Upper lobe of left lung (tissue), 6 donors: Measurements from ENCODE around the gene POLQ. TPM values are rescaled to one million over a fixed set of nuclear protein-coding genes. Genes with fewer than 3 reads are reported as not detected.

Source experiments
- ATAC-seq, 2 donors: fragments of 200-7000 bp; cut with Tn5 transposase; one replicate each; pipeline ENCODE4 v1.9.1; 2022; ENCODE audit warnings: mild to moderate bottlenecking in 2 of 2, moderate library complexity in 2 of 2; ENCODE audit not compliant: low FRiP score in 2 of 2
- DNase-seq, 2 donors: peaks; one replicate each; pipeline ENCODE4 v3.0.0-alpha.2; 2019 to 2020
- H3K27ac ChIP-seq, 4 donors: fragments of 200-600 bp; sonication (generic); one replicate each; pipeline ENCODE4 v1.5.1; 2016 to 2019
- H3K27me3 ChIP-seq, 4 donors: fragments of 200-600 bp; sonication (generic); one replicate each; pipeline ENCODE4 v1.5.1; 2017 to 2019
- H3K36me3 ChIP-seq, 4 donors: fragments of 200-600 bp; sonication (generic); one replicate each; pipeline ENCODE4 v1.5.1; 2016 to 2019
- H3K4me1 ChIP-seq, 4 donors: fragments of 200-600 bp; sonication (generic); one replicate each; pipeline ENCODE4 v1.5.1; 2018 to 2019
- H3K4me3 ChIP-seq, 4 donors: fragments of 200-600 bp; sonication (generic); one replicate each; pipeline ENCODE4 v1.5.1; 2017 to 2019; ENCODE audit warnings: mild to moderate bottlenecking in 2 of 4, moderate library complexity in 1 of 4
- H3K9me3 ChIP-seq, 4 donors: fragments of 200-600 bp; sonication (generic); one replicate each; pipeline ENCODE4 v1.5.1; 2018 to 2019
- EP300 ChIP-seq, 4 donors: sonication (generic); formaldehyde crosslinking; IDR thresholded peaks; one replicate each; pipeline ENCODE4 v1.5.1; 2017; ENCODE audit warnings: antibody characterized with exemption in 4 of 4, control low read depth in 2 of 4
- POLR2A ChIP-seq, 4 donors: fragments of 450-650 bp; IDR thresholded peaks; one replicate each; pipeline ENCODE4 v1.5.1; 2016 to 2017; ENCODE audit warnings: antibody characterized with exemption in 4 of 4, mild to moderate bottlenecking in 2 of 4
- POLR2AphosphoS5 ChIP-seq, 2 donors: sonication (generic); formaldehyde crosslinking; IDR thresholded peaks; one replicate each; pipeline ENCODE4 v1.5.1; 2017; ENCODE audit warnings: antibody characterized with exemption in 2 of 2
- whole genome bisulfite sequencing, 2 donors: methylation state at CpG; one replicate each; pipeline ENCODE4 v1.1.5; 2017 to 2018; 5-methylcytosine and 5-hydroxymethylcytosine counted together
- total RNA-seq, 6 donors: library from RNA; depleted of rRNA in 4 of 6; stranded (reverse); fragments of >200 nt in 4 of 6; gene quantifications; one replicate each; pipeline versions ENCODE4 v1.1.0 to v1.2.1, GENCODE V29; 2016 to 2021
- TF ChIP-seq, protein P1 (sequence below), 6 experiments: fragments of 450-650 bp in 4 of 6; fragments of 200-600 bp in 2 of 6; sonication (generic) in 2 of 6; IDR thresholded peaks; one replicate each; pipeline ENCODE4 v1.5.1; 2016 to 2019; ENCODE audit warnings: antibody characterized with exemption in 6 of 6
- donor health status: DM: no; HTN: no; CAD: no; lungs with moderate emphysema.
- donor health status: DM: no; HTN: yes; CAD: no; lungs with severe emphysema.

Gene POLQ
- total RNA-seq, 6 donors from 2014 or later, result under 0.01 to 1.2 (median 0.46) TPM

DNA sequence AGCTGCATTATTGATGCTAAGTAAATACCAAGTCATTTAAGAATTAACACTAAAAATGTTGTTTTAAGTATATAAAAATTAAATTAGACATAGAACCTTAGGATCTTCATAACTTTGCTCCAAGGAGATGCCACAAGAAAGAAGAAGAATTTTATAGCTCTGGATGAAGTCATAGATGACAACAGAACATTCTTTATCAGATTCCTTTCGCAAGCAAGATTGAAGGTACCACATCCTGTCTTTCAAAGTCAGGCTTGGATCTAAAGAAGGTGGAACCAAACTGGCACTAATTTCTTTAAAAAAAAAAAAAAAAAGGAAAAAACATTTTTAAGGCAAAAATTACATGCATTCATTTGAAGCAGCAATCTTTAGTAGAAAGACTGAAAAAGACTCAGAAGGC is 62.5 kb downstream of the POLQ start:
- H3K36me3 ChIP-seq, result no peaks in the 10 kb centered on the region
- H3K4me3 ChIP-seq, result no peak overlapping the region
- no peaks in the 10 kb centered on the region for H3K27me3 ChIP-seq
- DNase-seq, result no peak
- 94 to 100% methylated on average over 1 of the region's 1 CpG for WGBS, 2 donors
- H3K4me1 ChIP-seq, result no peaks in the 10 kb centered on the region
- TF ChIP-seq POLR2AphosphoS5 (IDR thresholded peaks at IDR 0.05), result no peak
- no peaks in the 10 kb centered on the region for H3K9me3 ChIP-seq
- H3K27ac ChIP-seq, result no peak overlapping the region
- ATAC-seq, result no peak

DNA sequence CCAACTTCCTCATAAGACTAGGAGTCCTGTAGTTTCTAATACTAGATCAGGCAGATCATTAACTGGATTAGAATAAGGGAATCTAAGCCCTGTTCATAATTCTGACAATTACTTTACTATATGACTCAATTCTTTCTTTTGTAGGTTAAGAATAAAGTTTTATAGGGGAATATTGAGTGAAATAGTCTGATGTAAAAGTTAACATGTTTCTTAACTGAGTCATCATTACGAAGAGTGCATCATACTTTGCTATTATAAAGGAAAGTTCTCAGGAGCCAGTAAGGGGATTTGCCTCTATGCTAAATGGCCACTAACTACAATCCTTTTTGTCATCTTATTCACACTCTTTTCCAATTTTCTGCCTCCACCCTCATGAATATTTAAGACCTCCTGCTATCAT is 63.1 kb downstream of the POLQ start:
- H3K9me3 ChIP-seq, result no peaks in the 10 kb centered on the region
- no peaks in the 10 kb centered on the region for H3K4me1 ChIP-seq
- no peak overlapping the region for H3K27ac ChIP-seq
- no peak overlapping the region for H3K4me3 ChIP-seq
- ATAC-seq, result no peak
- DNase-seq, result no peak
- WGBS, 2 donors, result 89% methylated on average over 1 of the region's 1 CpG
- no peaks in the 10 kb centered on the region for H3K36me3 ChIP-seq
- H3K27me3 ChIP-seq, result no peaks in the 10 kb centered on the region
- TF ChIP-seq EP300 (IDR thresholded peaks at IDR 0.05), result no peak
- TF ChIP-seq POLR2AphosphoS5 (IDR thresholded peaks at IDR 0.05), result no peak
- TF ChIP-seq, protein P1, sequence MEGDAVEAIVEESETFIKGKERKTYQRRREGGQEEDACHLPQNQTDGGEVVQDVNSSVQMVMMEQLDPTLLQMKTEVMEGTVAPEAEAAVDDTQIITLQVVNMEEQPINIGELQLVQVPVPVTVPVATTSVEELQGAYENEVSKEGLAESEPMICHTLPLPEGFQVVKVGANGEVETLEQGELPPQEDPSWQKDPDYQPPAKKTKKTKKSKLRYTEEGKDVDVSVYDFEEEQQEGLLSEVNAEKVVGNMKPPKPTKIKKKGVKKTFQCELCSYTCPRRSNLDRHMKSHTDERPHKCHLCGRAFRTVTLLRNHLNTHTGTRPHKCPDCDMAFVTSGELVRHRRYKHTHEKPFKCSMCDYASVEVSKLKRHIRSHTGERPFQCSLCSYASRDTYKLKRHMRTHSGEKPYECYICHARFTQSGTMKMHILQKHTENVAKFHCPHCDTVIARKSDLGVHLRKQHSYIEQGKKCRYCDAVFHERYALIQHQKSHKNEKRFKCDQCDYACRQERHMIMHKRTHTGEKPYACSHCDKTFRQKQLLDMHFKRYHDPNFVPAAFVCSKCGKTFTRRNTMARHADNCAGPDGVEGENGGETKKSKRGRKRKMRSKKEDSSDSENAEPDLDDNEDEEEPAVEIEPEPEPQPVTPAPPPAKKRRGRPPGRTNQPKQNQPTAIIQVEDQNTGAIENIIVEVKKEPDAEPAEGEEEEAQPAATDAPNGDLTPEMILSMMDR (IDR thresholded peaks at IDR 0.05), result no peak
- no peak for TF ChIP-seq POLR2A (IDR thresholded peaks at IDR 0.05)

DNA sequence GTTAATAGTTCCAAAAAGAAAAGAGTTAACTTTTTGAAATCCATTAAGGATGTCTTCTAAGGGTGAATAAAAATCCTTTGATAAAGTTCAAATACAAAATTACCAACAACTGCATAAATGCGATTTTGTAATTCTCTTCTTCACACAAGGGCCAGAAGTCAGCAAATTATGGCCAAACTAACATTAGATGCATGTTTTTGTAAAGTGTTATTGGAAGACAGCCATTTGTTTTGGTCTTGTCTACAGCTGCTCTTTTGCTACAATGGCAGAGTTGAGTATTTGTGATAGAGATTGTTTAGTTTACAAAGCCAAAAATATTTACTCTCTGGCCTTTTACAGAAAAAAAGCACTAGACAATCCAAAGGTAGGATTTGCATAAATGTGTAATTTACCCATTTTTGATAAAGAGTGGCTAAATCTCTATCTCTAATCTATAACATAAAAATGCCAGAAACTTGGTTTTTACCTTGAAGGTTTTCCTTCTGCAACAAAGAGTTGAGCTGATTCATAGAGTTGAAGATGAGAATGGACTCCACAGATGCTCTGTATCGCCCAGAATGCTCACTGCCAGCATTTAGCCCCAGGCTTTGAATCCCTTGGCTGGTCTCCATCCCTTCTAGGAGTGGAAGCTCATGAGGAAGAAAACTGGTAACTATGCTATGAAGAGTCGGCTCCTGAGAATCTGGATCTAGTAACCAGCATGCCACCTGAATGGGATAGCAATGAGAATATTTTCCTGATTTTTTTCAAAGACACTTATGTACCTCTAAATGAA is 64.5 kb downstream of the POLQ start:
- no peaks in the 10 kb centered on the region for H3K9me3 ChIP-seq
- H3K36me3 ChIP-seq, result no peaks in the 10 kb centered on the region
- no peaks in the 10 kb centered on the region for H3K27me3 ChIP-seq
- TF ChIP-seq EP300 (IDR thresholded peaks at IDR 0.05) (no peak), POLR2AphosphoS5 (IDR thresholded peaks at IDR 0.05) (no peak), POLR2A (IDR thresholded peaks at IDR 0.05) (no peak)
- TF ChIP-seq, protein P1 (IDR thresholded peaks at IDR 0.05), result no peak
- no peaks in the 10 kb centered on the region for H3K4me1 ChIP-seq
- ATAC-seq (no peak), DNase-seq (no peak)
- 73 to 85% methylated on average over 3 of the region's 3 CpGs for WGBS, 2 donors
- H3K27ac ChIP-seq, result no peak overlapping the region
- H3K4me3 ChIP-seq, result no peak overlapping the region

DNA sequence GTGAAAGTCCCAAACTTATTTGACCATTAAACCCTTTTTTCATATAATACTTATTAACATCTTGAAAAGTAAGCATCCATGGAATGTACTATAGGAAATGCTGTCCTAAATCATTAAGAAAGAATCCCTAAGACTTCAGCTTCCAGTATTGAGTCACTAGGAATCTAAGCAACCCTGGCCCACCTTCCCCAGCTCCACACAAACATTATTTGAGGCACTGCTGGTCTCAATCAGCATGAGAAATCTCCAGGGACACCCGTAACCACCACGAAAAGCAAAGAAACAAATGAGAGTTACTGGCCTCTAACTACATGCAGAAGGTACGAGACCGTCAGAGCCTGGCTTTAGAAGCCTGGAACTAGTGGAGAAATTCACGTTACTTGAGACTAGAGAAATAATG is 68.2 kb downstream of the POLQ start:
- no peak for TF ChIP-seq POLR2AphosphoS5 (IDR thresholded peaks at IDR 0.05)
- TF ChIP-seq EP300 (IDR thresholded peaks at IDR 0.05), result no peak
- TF ChIP-seq, protein P1 (IDR thresholded peaks at IDR 0.05), result no peak
- TF ChIP-seq POLR2A (IDR thresholded peaks at IDR 0.05), result no peak
- ATAC-seq, result no peak

DNA sequence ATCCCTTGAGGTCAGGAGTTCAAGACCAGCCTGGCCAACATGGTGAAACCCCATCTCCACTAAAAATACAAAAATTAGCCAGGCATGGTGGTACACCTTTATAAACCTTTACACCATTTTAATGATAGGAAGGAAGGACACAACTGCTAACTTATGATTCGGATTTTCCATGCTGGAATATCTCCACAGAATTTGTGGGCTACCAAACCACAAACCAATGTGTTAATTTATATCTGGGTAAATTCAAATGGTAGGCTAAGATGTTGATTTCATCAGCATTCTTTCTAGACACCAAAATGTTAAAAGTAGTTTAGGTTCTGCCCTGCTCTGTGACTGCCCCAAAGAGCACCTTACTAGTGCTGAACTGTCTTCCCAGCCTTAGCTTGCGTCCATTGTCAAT is 72.8 kb downstream of the POLQ start:
- Histone ChIP-seq H3K9me3 (no peaks in the 10 kb centered on the region), H3K4me3 (no peak overlapping the region), H3K27ac (no peak overlapping the region), H3K27me3 (no peaks in the 10 kb centered on the region), H3K4me1 (no peaks in the 10 kb centered on the region), H3K36me3 (no peaks in the 10 kb centered on the region)
- TF ChIP-seq POLR2AphosphoS5 (IDR thresholded peaks at IDR 0.05) (no peak), EP300 (IDR thresholded peaks at IDR 0.05) (no peak), POLR2A (IDR thresholded peaks at IDR 0.05) (no peak)
- TF ChIP-seq, protein P1 (IDR thresholded peaks at IDR 0.05), result no peak
- WGBS, 2 donors, result 94 to 95% methylated on average over 2 of the region's 2 CpGs
- DNase-seq (no peak), ATAC-seq (no peak)

More for the DNA sequence above, 68.2 kb downstream of the POLQ start:
- Histone ChIP-seq H3K27me3 (no peaks in the 10 kb centered on the region), H3K9me3 (no peaks in the 10 kb centered on the region), H3K27ac (no peak overlapping the region), H3K36me3 (no peaks in the 10 kb centered on the region), H3K4me1 (no peaks in the 10 kb centered on the region), H3K4me3 (no peak overlapping the region)
- DNase-seq, result no peak
- WGBS, 2 donors, result 93 to 98% methylated on average over 5 of the region's 5 CpGs
